ENCODE results near the gene AHCYL2. TPM values are rescaled to one million over a fixed set of nuclear protein-coding genes. Genes with fewer than 3 reads are reported as not detected.

The AHCYL2 gene
- total and polyA plus RNA-seq, 9 donors: 8.7 to 25.8 (median 17.2) TPM

GRCh38 chr7:129186749-129187260 is 38.0 kb upstream of the AHCYL2 start:
- WGBS, 3 donors: 85 to 94% (median 88%) methylated on average over 6 of the region's 6 CpGs
- Histone ChIP-seq H3K27ac (no peak overlapping the region), H3K36me3 (no peaks in the 10 kb centered on the region), H3K4me3 (no peak overlapping the region), H3K9me3 (no peaks in the 10 kb centered on the region), H3K27me3 (no peaks in the 10 kb centered on the region), H3K4me1 (ENCODE audit: insufficient read depth) (peaks cover 3% of the 10 kb centered on the region)
- TF ChIP-seq POLR2A (IDR thresholded peaks at IDR 0.05): no peak
- no peak for TF ChIP-seq EP300 (IDR thresholded peaks at IDR 0.05)
- no peak for TF ChIP-seq CTCF (IDR thresholded peaks at IDR 0.05)
- DNase-seq: no peak
- intact Hi-C loops (cut with DNase I): no loop called here

- Histone ChIP-seq H3K36me3 (no peaks in the 10 kb centered on the region), H3K27ac (peak overlapping the region; percentile 77 to 78), H3K4me3 (peak overlapping the region; percentile 88), H3K9me3 (no peaks in the 10 kb centered on the region), H3K27me3 (no peaks in the 10 kb centered on the region), H3K4me1 (ENCODE audit: insufficient read depth) (peaks cover 3% of the 10 kb centered on the region)
- DNase-seq: no peak
- TF ChIP-seq POLR2A (IDR thresholded peaks at IDR 0.05) (no peak), EP300 (IDR thresholded peaks at IDR 0.05) (no peak), CTCF (IDR thresholded peaks at IDR 0.05) (no peak)
- 16 to 19% (median 17%) methylated on average over 14 of the region's 14 CpGs for WGBS, 3 donors
- intact Hi-C loops (cut with DNase I): no loop called here
These were observed 37.0 kb upstream of the AHCYL2 start for GRCh38 chr7:129187681-129188371.

GRCh38 chr7:129188372-129188891 is 36.4 kb upstream of the AHCYL2 start, which contains the start of gene SMO:
Gene SMO (plus strand): TSS chr7:129188633. CDS start chr7:129189152, 519 bp downstream.
- H3K27me3 ChIP-seq: no peaks in the 10 kb centered on the region
- 1 to 4% (median 1%) methylated on average over 34 to 48 of the region's 48 CpGs for WGBS, 3 donors
- peak within 1 kb of the TSS; percentile 77 to 78 for H3K27ac ChIP-seq
- no peaks in the 10 kb centered on the region for H3K36me3 ChIP-seq
- H3K4me3 ChIP-seq: peak within 1 kb of the TSS; percentile 88
- TF ChIP-seq EP300 (IDR thresholded peaks at IDR 0.05) (no peak), POLR2A (IDR thresholded peaks at IDR 0.05) (no peak), CTCF (IDR thresholded peaks at IDR 0.05) (no peak)
- peaks cover 3% of the 10 kb centered on the region for H3K4me1 ChIP-seq (ENCODE audit: insufficient read depth)
- peak; percentile 74 to 83 (median 80) for DNase-seq
- intact Hi-C loops (cut with DNase I): no loop called here
- H3K9me3 ChIP-seq: no peaks in the 10 kb centered on the region

GRCh38 chr7:129188892-129189660 is 35.8 kb upstream of the AHCYL2 start:
- Histone ChIP-seq H3K4me1 (ENCODE audit: insufficient read depth) (peaks cover 3% of the 10 kb centered on the region), H3K27ac (peak overlapping the region; percentile 77 to 78), H3K4me3 (peak overlapping the region; percentile 88), H3K27me3 (no peaks in the 10 kb centered on the region), H3K9me3 (no peaks in the 10 kb centered on the region), H3K36me3 (no peaks in the 10 kb centered on the region)
- peak; percentile 22 to 59 (median 51) for DNase-seq
- intact Hi-C loops (cut with DNase I): no loop called here
- WGBS, 3 donors: 0 to 1% (median 0%) methylated on average over 58 to 83 of the region's 83 CpGs
- TF ChIP-seq CTCF (IDR thresholded peaks at IDR 0.05) (no peak), POLR2A (IDR thresholded peaks at IDR 0.05) (no peak), EP300 (IDR thresholded peaks at IDR 0.05) (no peak)

All from ovary (tissue), 9 donors.